BJ (cell line): ENCODE results near the gene ONECUT3. TPM values are rescaled to one million over a fixed set of nuclear protein-coding genes. Genes with fewer than 3 reads are reported as not detected.

Source experiments
- CTCF ChIA-PET: fragments of 350-600 bp; formaldehyde crosslinking; extraction: SDS; loops from one replicate; lab custom pipeline; 2021; ENCODE audit warnings: antibody characterized with exemption, inconsistent platforms; lab: Yijun Ruan, JAX
- POLR2A ChIA-PET: fragments of 300-600 bp; sonication (Branson Sonifier 250); formaldehyde crosslinking; extraction: SDS; loops from one replicate; lab custom pipeline; 2021; ENCODE audit warnings: antibody characterized with exemption; lab: Charles Lee
- DNase-seq: peaks from one replicate; pipeline ENCODE4 v3.0.0-alpha.2; 2011; ENCODE audit warnings: low read depth
- H3K27me3 ChIP-seq: 2 replicates; pipeline ENCODE4 v1.6.0; 2011; ENCODE audit warnings: low read length; ENCODE audit not compliant: control insufficient read depth, insufficient read depth
- H3K36me3 ChIP-seq: 2 replicates; pipeline ENCODE4 v1.5.1; 2011; ENCODE audit warnings: low read length; ENCODE audit not compliant: control insufficient read depth, insufficient read depth
- H3K4me3 ChIP-seq: 2 replicates; pipeline ENCODE4 v1.5.1; 2011; ENCODE audit warnings: low read depth, mild to moderate bottlenecking, control low read depth, low read length
- polyA plus RNA-seq: library from polyadenylated mRNA; depleted of rRNA; stranded (reverse); fragments of >200 nt; gene quantifications from 2 replicates; pipeline ENCODE4 v1.2.3, GENCODE V29; 2011
- TF ChIP-seq, protein P1 (sequence below): IDR thresholded peaks from 2 replicates; pipeline ENCODE4 v1.5.1; 2011; ENCODE audit warnings: low read depth, mild to moderate bottlenecking, control low read depth, inconsistent platforms, low read length, moderate library complexity; ENCODE audit not compliant: insufficient read depth

The ONECUT3 gene
- polyA plus RNA-seq, 1 experiment: not detected

- POLR2A ChIA-PET: no interaction called here
These were observed 821 bp downstream of the ONECUT3 start for GRCh38 chr19:1754018-1754635.

DNA sequence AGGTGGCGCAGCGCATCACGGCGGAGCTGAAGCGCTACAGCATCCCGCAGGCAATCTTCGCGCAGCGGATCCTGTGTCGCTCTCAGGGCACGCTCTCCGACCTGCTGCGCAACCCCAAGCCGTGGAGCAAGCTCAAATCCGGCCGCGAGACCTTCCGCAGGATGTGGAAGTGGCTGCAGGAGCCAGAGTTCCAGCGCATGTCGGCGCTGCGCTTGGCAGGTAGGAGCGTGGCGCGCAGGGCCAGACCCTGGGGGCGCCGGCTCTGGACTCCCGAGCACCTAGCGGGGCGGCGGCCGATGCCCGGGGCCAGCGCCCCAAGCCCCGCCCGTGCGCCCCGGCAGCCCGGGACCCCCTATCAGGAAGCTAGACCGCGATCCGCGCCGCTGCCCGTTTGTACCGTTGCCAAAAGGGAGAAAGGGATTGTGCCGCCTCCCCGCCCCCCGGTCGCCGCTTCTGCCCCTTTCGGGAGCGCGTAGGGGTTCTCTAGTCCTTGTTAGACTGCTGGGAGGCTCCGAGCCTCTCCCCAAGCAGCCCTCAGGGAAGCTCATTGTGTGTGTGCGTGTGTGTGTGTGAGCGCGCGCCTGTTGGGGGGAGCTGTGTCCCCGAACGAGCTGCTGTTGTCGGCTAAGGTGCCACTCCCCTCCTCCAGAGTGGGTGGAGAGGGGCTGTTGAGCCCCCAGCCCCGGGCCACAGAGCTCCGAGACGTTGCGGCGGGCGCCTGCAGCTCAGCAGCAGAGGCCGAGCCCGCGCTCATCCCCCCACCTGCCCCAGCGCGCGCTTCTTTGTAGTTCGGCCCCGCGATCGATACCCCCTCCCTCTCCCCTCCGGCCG is 1.5 kb downstream of the ONECUT3 start:
- no peak for DNase-seq
- H3K27me3 ChIP-seq: peaks cover 64% of the 10 kb centered on the region
- no peaks in the 10 kb centered on the region for H3K36me3 ChIP-seq
- ChIA-PET CTCF (interaction anchor here (0.5 to 1.0 kb wide), 2 partner anchors 13 to 66 kb away, joined by 3 to 6 read pairs; no protein-coding TSS in a partner anchor), POLR2A (no interaction called here)
- H3K4me3 ChIP-seq: no peak overlapping the region
- TF ChIP-seq, protein P1, sequence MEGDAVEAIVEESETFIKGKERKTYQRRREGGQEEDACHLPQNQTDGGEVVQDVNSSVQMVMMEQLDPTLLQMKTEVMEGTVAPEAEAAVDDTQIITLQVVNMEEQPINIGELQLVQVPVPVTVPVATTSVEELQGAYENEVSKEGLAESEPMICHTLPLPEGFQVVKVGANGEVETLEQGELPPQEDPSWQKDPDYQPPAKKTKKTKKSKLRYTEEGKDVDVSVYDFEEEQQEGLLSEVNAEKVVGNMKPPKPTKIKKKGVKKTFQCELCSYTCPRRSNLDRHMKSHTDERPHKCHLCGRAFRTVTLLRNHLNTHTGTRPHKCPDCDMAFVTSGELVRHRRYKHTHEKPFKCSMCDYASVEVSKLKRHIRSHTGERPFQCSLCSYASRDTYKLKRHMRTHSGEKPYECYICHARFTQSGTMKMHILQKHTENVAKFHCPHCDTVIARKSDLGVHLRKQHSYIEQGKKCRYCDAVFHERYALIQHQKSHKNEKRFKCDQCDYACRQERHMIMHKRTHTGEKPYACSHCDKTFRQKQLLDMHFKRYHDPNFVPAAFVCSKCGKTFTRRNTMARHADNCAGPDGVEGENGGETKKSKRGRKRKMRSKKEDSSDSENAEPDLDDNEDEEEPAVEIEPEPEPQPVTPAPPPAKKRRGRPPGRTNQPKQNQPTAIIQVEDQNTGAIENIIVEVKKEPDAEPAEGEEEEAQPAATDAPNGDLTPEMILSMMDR: no peak

More at GRCh38 chr19:1754018-1754635, 821 bp downstream of the ONECUT3 start:
- Histone ChIP-seq H3K4me3 (no peak overlapping the region), H3K36me3 (no peaks in the 10 kb centered on the region), H3K27me3 (peaks cover 61% of the 10 kb centered on the region)
- CTCF ChIA-PET: interaction anchor here (0.5 kb wide), 1 partner anchor 67 kb away, joined by 3 read pairs; no protein-coding TSS in a partner anchor
- no peak for DNase-seq
- TF ChIP-seq, protein P1: no peak

GRCh38 chr19:1755467-1756171 is 2.3 kb downstream of the ONECUT3 start:
- no peaks in the 10 kb centered on the region for H3K36me3 ChIP-seq
- POLR2A ChIA-PET: no interaction called here
- no peak for DNase-seq
- peaks cover 63% of the 10 kb centered on the region for H3K27me3 ChIP-seq
- TF ChIP-seq, protein P1: no peak
- CTCF ChIA-PET: interaction anchor here (1.0 kb wide), 1 partner anchor 12 kb away, joined by 6 read pairs; no protein-coding TSS in a partner anchor
- H3K4me3 ChIP-seq: no peak overlapping the region

- peaks cover 63% of the 10 kb centered on the region for H3K27me3 ChIP-seq
- TF ChIP-seq, protein P1: no peak
- no peak overlapping the region for H3K4me3 ChIP-seq
- DNase-seq: no peak
- no peaks in the 10 kb centered on the region for H3K36me3 ChIP-seq
- CTCF ChIA-PET: no interaction called here
- POLR2A ChIA-PET: no interaction called here
These were observed 3.0 kb downstream of the ONECUT3 start for GRCh38 chr19:1756264-1756663.
